ENCODE measurements around the gene TERT. TPM values are rescaled to one million over a fixed set of nuclear protein-coding genes. Genes with fewer than 3 reads are reported as not detected.

The TERT gene
- total and polyA plus RNA-seq, 8 donors, result 0.09 to 0.35 (median 0.14) TPM

GRCh38 chr5:1244976-1245375, 49.9 kb downstream of the TERT start:
- ATAC-seq (no peak), DNase-seq (no peak)
- H3K27ac ChIP-seq, result no peak overlapping the region
- no peaks in the 10 kb centered on the region for H3K4me1 ChIP-seq
- peaks cover 14 to 75% of the 10 kb centered on the region in 2 donors for H3K27me3 ChIP-seq
- no peak overlapping the region for H3K4me3 ChIP-seq
- intact Hi-C loops (cut with DNase I), result no loop called here
- TF ChIP-seq CTCF (IDR thresholded peaks at IDR 0.05), result no peak
- no peaks in the 10 kb centered on the region for H3K36me3 ChIP-seq
- H3K9me3 ChIP-seq, result no peaks in the 10 kb centered on the region

- Histone ChIP-seq H3K27ac (no peak overlapping the region), H3K9me3 (no peaks in the 10 kb centered on the region), H3K4me3 (no peak overlapping the region), H3K36me3 (no peaks in the 10 kb centered on the region), H3K27me3 (peaks cover 14 to 67% of the 10 kb centered on the region in 2 donors), H3K4me1 (no peaks in the 10 kb centered on the region)
- no peak for TF ChIP-seq CTCF (IDR thresholded peaks at IDR 0.05)
- ATAC-seq, result no peak
- intact Hi-C loops (cut with DNase I), result no loop called here
- DNase-seq, result no peak
Observed at GRCh38 chr5:1244255-1244654, 50.6 kb downstream of the TERT start.

GRCh38 chr5:1243487-1244130, 51.3 kb downstream of the TERT start:
- ATAC-seq (no peak), DNase-seq (no peak)
- Histone ChIP-seq H3K9me3 (no peaks in the 10 kb centered on the region), H3K36me3 (no peaks in the 10 kb centered on the region), H3K4me1 (no peaks in the 10 kb centered on the region), H3K27ac (no peak overlapping the region), H3K4me3 (no peak overlapping the region), H3K27me3 (peaks cover 14 to 61% of the 10 kb centered on the region in 2 donors)
- intact Hi-C loops (cut with DNase I), result no loop called here
- no peak for TF ChIP-seq CTCF (IDR thresholded peaks at IDR 0.05)

- no peak overlapping the region for H3K4me3 ChIP-seq
- intact Hi-C loops (cut with DNase I), result no loop called here
- no peaks in the 10 kb centered on the region for H3K36me3 ChIP-seq
- no peak overlapping the region for H3K27ac ChIP-seq
- H3K9me3 ChIP-seq, result no peaks in the 10 kb centered on the region
- no peaks in the 10 kb centered on the region for H3K4me1 ChIP-seq
- ATAC-seq (no peak), DNase-seq (no peak)
- no peak for TF ChIP-seq CTCF (IDR thresholded peaks at IDR 0.05)
- H3K27me3 ChIP-seq, result peaks cover 14 to 55% of the 10 kb centered on the region in 2 donors
Observed at GRCh38 chr5:1242733-1243486, 52.0 kb downstream of the TERT start.

GRCh38 chr5:1241509-1242080, 53.3 kb downstream of the TERT start:
- TF ChIP-seq CTCF (IDR thresholded peaks at IDR 0.05), result no peak
- no peak for ATAC-seq
- DNase-seq, result no peak

More at GRCh38 chr5:1241509-1242080, 53.3 kb downstream of the TERT start:
- Histone ChIP-seq H3K27ac (no peak overlapping the region), H3K27me3 (peaks cover 12 to 42% of the 10 kb centered on the region in 2 donors), H3K4me1 (no peaks in the 10 kb centered on the region), H3K9me3 (peaks cover 0 to 2% of the 10 kb centered on the region in 2 donors), H3K36me3 (no peaks in the 10 kb centered on the region), H3K4me3 (no peak overlapping the region)
- intact Hi-C loops (cut with DNase I), result no loop called here

All from left lung (tissue), 10 donors.